Ishikawa (cell line): ENCODE measurements around the gene JPH2.

Experiments
- CEBPB ChIP-seq: IDR thresholded peaks from 2 replicates; pipeline ENCODE4 v1.6.1; 2012
- CREB1 ChIP-seq: IDR thresholded peaks from 2 replicates; pipeline ENCODE4 v1.6.1; 2012; ENCODE audit warnings: low read depth
- EGR1 ChIP-seq: IDR thresholded peaks from 2 replicates; pipeline ENCODE4 v1.6.1; 2012
- EP300 ChIP-seq: IDR thresholded peaks from 2 replicates; pipeline ENCODE4 v1.6.1; 2012; ENCODE audit warnings: borderline replicate concordance
- FOXM1 ChIP-seq: IDR thresholded peaks from 2 replicates; pipeline ENCODE4 v1.6.1; 2012; ENCODE audit warnings: low read depth, borderline replicate concordance
- NFIC ChIP-seq: IDR thresholded peaks from 2 replicates; pipeline ENCODE4 v1.6.1; 2012
- RAD21 ChIP-seq: IDR thresholded peaks from 2 replicates; pipeline ENCODE4 v1.6.1; 2012; ENCODE audit warnings: low read depth
- TAF1 ChIP-seq: IDR thresholded peaks from 2 replicates; pipeline ENCODE4 v1.6.1; 2012; ENCODE audit warnings: low read depth, mild to moderate bottlenecking
- TCF12 ChIP-seq: IDR thresholded peaks from 2 replicates; pipeline ENCODE4 v1.6.1; 2012; ENCODE audit warnings: low read depth
- TEAD4 ChIP-seq: IDR thresholded peaks from 2 replicates; pipeline ENCODE4 v1.6.1; 2012
- YY1 ChIP-seq: IDR thresholded peaks from 2 replicates; pipeline ENCODE4 v1.6.1; 2012; ENCODE audit warnings: low read depth
- ZBTB7A ChIP-seq: IDR thresholded peaks from 2 replicates; pipeline ENCODE4 v1.6.1; 2012; ENCODE audit warnings: low read depth
- TF ChIP-seq, protein P1 (sequence below): IDR thresholded peaks from 2 replicates; pipeline ENCODE4 v1.6.1; 2012
- TF ChIP-seq, protein P2 (sequence below): IDR thresholded peaks from 2 replicates; pipeline ENCODE4 v1.6.1; 2012; ENCODE audit warnings: low read depth, mild to moderate bottlenecking
- TF ChIP-seq, protein P3 (sequence below): IDR thresholded peaks from 2 replicates; pipeline ENCODE4 v1.6.1; 2012

Gene JPH2

DNA sequence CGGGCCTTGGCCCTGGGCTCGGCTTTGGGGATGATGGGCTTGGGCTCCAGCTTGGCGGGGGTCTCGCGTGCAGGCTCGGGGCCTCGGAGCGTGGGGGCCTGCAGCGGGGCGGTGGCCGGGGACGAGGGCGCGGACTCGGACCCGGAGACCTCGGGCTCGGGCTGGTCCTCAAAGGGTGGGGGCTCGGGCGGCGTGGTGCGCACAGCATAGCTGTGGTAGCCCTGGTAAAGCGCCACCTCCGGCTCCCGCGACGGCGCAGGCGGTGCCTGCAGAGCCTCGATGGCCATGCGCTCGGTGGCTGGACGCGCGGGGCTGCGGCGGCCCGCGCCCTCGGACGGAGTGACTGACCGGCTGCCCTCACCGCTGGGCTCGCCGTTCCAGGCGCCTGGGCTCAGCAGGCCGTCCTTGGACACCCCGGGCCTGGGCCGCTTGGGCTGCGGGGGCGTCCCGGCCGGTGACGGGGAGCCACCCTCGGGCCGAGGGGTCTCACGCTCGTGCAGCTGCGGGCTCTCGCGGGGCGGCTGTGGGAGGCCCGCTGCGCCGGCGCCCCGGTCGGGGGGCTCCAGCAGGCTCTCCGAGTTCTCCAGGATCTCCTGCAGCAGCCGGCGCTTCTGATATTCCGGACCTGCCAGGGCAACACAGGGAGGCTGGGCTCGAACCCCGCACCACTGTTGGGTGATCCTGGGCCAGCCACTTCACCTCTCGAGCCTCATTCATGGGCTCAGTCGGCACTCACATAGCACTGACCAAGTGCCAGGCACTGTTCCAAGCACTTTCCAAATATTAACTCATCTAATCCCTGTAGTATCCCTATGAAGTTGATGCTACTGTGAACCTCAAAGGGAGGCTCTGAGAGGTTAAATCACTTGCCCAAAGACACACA, 71.0 kb downstream of the JPH2 start:
- TF ChIP-seq EGR1 (no peak), TCF12 (no peak)
- TF ChIP-seq, protein P1, sequence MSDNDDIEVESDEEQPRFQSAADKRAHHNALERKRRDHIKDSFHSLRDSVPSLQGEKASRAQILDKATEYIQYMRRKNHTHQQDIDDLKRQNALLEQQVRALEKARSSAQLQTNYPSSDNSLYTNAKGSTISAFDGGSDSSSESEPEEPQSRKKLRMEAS, result no peak

DNA sequence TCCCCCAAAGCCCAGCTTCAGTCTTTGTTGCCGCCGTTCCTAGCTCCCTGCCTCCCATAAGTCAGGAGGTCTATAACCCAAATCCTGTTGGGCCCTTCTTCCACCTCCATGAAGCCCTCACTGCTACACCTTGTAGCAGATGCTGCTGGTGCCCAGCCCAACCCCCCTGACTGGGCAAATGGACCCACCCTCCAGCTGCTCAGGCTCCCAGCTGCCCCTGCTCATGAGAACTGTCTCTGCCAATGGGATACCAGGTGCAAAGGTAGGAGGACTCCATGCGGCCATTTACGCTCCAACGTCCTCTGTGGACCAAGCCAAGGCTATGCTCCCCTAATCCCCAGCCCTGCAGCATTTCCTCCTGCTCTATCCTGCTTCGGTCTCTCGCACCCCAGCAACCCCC, 71.8 kb downstream of the JPH2 start:
- TF ChIP-seq FOXM1 (no peak), EGR1 (no peak)
- TF ChIP-seq, protein P2, sequence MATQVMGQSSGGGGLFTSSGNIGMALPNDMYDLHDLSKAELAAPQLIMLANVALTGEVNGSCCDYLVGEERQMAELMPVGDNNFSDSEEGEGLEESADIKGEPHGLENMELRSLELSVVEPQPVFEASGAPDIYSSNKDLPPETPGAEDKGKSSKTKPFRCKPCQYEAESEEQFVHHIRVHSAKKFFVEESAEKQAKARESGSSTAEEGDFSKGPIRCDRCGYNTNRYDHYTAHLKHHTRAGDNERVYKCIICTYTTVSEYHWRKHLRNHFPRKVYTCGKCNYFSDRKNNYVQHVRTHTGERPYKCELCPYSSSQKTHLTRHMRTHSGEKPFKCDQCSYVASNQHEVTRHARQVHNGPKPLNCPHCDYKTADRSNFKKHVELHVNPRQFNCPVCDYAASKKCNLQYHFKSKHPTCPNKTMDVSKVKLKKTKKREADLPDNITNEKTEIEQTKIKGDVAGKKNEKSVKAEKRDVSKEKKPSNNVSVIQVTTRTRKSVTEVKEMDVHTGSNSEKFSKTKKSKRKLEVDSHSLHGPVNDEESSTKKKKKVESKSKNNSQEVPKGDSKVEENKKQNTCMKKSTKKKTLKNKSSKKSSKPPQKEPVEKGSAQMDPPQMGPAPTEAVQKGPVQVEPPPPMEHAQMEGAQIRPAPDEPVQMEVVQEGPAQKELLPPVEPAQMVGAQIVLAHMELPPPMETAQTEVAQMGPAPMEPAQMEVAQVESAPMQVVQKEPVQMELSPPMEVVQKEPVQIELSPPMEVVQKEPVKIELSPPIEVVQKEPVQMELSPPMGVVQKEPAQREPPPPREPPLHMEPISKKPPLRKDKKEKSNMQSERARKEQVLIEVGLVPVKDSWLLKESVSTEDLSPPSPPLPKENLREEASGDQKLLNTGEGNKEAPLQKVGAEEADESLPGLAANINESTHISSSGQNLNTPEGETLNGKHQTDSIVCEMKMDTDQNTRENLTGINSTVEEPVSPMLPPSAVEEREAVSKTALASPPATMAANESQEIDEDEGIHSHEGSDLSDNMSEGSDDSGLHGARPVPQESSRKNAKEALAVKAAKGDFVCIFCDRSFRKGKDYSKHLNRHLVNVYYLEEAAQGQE, result no peak

GRCh38 chr20:44113618-44114376, 73.2 kb downstream of the JPH2 start:
- TF ChIP-seq TAF1 (no peak), EP300 (no peak), RAD21 (no peak), CREB1 (no peak), TEAD4 (no peak), YY1 (no peak), TCF12 (no peak), EGR1 (no peak), ZBTB7A (no peak), FOXM1 (no peak), NFIC (no peak)
- TF ChIP-seq, protein P3, sequence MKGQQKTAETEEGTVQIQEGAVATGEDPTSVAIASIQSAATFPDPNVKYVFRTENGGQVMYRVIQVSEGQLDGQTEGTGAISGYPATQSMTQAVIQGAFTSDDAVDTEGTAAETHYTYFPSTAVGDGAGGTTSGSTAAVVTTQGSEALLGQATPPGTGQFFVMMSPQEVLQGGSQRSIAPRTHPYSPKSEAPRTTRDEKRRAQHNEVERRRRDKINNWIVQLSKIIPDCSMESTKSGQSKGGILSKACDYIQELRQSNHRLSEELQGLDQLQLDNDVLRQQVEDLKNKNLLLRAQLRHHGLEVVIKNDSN, result no peak

- TF ChIP-seq TEAD4, result no peak
- no peak for TF ChIP-seq CREB1
- TF ChIP-seq FOXM1, result no peak
- TF ChIP-seq NFIC, result no peak
- TF ChIP-seq, protein P1, result no peak
- no peak for TF ChIP-seq CEBPB
- TF ChIP-seq EP300, result no peak
- no peak for TF ChIP-seq ZBTB7A
- no peak for TF ChIP-seq YY1
- TF ChIP-seq RAD21, result no peak
- TF ChIP-seq TAF1, result no peak
- no peak for TF ChIP-seq TCF12
- TF ChIP-seq, protein P3, result no peak
- TF ChIP-seq, protein P2, result no peak
These were observed 73.9 kb downstream of the JPH2 start for GRCh38 chr20:44112889-44113617.

DNA sequence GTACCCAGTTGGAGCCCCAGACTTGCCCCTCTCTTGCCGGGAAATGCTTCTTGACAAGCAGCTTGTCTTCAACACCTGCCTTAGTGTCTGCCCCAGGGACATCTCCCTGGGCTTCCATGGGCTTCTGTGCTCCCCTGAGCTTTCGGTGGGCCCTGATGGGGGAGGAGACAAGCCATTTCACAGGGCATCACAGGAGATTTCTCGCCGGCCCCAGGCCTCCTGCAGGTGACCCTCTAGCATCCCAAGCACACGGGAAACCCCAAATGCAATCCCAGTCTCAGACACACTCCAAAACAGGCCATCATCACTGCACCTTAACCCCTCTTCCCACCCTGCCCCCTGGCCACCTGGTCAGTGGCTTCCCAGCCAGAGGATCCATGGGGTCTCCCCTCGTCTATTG, 74.5 kb downstream of the JPH2 start:
- TF ChIP-seq, protein P3, result no peak
- TF ChIP-seq, protein P1, result no peak
- TF ChIP-seq RAD21 (no peak), ZBTB7A (no peak), TCF12 (no peak)
